Activated CD8-positive, alpha-beta memory T cell treated with anti-CD3 and anti-CD28 coated beads, Interleukin-2, amount 50 U/mL, for 24 hours (primary cell): ENCODE results near the gene ARSJ.
"Not testable (repeated sequence)": the region's sequence is repeated elsewhere in the genome, so short reads cannot be mapped to it uniquely, and the experiment has no call there.

ENCODE experiments used
- DNase-seq: peaks from one replicate; pipeline ENCODE4 v3.0.0-alpha.2; 2020; ENCODE audit errors: extremely low read depth

The ARSJ gene

DNA sequence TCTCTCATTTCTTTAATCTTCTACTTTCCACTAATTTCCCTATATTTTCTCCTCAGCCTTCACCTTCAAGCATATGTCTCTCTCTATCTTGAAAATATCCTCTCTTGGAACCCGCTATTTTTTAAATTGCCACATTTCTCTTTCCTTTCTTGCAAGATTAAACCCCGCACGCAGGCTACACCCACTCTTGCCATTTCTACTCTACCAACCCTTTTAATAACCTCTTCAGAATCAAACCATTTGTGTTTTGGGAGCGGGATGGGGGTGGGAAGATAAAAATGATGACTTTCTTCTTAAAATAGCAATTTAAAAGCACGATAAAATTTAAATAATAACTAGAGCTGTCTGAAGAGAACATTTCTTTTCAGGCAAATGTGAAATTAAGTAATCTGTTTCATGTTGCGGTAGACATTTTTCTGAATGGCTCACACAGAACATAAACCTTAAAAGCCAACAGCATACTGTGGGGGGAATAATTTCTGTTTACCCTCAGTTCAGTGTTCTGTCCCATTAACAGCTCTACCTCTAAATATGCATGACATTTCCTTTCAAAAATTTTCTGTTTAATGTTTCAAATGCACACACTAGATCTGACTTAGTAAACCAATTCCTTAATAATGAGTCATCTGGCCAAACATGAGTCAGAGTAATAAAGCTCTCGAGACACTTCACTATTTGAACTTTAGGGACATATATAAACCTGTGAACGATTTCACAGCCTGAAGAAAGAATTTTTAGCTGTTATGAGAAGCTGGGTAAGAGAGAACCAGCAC, 20.5 kb downstream of the ARSJ start:
- no peak for DNase-seq

GRCh38 chr4:113957956-113958355, 21.5 kb downstream of the ARSJ start:
- DNase-seq = no peak

DNA sequence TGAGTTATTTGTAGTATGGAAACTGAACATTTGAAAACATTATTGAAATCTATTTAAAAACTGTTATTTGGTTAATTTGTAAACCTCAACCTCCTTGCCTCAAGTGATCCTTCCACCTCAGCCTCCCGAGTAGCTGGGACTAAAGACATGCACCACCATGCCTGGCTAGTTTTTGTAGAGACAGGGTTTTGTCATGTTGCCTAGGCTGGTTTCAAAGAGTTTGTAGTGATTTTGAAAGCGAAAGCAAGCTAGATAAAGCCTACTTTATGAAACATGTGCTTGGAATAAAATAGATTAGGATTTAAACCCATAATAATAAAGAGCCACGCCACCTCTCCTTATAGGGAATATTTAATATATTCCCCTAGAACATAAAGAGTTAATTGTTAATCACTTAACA, 23.5 kb downstream of the ARSJ start:
- no peak for DNase-seq

GRCh38 chr4:113955411-113955810, 24.0 kb downstream of the ARSJ start:
- DNase-seq = no peak

DNA sequence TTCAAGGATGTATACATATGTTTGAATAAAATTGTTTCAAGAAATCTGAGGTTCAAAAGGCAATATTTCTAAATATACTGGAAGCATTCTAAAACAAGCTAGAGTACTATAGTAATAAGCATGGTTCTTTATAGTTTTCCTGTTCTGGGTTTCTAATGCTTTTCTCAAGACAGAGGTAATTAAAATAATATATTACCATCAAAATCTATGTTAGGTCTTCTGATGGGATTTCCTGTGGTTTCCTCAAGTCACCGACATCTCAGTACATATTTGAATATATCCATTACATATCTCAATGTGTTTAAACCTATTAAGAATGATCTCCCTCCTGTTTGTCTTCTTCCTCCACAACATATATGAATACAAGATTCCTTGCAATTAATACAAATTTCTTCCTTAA, 25.6 kb downstream of the ARSJ start:
- DNase-seq = no peak

DNA sequence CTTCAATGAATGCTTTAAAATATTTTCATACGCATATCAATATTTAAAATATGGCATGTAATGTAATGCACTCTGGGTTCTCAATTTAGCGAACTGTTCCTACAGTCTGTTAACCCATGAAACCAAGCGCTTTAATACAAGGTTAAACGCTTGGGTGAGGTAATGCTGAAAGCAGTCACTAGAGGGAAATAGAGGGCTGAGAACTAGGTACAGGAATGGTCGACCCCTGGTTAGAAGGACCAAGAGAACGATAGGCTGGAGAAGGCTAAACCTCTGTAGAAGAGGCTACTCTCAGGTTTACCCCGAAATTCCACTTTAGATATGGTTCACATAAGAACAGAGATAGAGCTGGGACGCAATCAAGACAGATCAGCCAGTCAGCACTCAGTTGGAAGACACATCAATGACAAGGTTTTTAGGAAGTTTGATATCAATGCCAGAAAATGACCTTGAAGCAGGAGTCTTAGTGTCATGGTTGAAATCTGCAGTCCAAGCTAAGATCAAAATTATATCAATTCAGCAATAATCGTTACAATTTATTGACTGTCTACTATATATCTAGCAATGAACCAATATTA, 26.9 kb downstream of the ARSJ start:
- DNase-seq = no peak

DNA sequence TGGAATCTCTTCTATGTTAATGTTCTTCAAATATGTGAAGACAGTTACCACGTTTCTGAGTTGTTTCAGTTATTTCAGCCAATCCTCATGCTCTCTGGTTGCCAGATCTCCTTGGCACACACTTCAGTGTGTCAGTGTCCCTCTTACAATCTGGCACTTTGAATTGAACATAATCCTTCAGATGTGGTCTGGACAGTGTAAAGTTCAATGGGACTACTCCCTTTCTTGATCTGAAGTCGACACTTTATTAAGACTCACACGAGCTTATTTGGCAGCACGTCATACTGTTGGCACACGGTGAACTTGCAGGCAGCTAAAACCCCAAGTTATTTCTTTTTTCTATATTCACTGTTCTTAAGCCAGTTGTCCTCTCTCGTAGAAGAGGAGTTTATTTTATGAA, 28.2 kb downstream of the ARSJ start:
- DNase-seq = no peak

- DNase-seq = no peak
Measured at GRCh38 chr4:113950207-113950606, 29.2 kb downstream of the ARSJ start.

DNA sequence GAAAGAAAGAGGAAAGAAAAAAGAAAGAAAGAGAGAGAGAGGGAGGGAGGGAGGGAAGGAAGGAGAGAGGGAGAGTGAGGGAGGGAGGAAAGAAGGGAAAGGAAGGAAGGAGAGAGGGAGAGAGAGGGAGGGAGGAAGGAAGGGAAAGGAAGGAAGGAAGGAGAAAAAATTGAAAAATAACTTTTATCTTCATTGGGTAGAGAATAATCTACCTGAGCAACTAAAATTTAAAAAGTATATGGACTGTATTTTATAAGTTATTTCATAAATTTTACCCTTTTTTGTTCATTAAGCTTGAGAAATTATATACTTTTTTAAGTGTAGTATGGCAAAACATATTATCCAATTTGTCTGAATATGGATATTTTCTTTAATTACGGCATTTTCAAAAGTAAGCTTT, 32.0 kb downstream of the ARSJ start:
- DNase-seq = no peak

GRCh38 chr4:113945906-113946305, 33.5 kb downstream of the ARSJ start:
- no peak for DNase-seq

DNA sequence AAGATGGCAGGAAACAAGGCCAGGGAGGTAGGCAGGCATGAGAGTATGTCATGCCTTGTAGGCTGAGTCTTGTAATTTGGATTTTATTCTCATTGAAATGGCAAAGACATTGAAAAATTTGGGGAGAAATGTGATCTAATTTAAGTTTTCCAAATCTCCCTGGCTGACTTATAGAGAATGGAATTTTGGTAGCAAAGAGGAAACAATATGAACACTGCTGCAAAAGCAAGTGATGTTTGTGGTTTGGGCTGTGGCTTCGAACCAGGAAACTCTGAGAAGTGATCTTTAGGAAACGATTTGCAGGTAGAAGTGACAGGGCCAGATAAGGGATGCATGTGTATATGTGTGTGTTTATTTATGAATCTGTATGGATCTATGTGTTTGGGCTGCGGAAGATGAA, 35.6 kb downstream of the ARSJ start:
- DNase-seq = no peak

DNA sequence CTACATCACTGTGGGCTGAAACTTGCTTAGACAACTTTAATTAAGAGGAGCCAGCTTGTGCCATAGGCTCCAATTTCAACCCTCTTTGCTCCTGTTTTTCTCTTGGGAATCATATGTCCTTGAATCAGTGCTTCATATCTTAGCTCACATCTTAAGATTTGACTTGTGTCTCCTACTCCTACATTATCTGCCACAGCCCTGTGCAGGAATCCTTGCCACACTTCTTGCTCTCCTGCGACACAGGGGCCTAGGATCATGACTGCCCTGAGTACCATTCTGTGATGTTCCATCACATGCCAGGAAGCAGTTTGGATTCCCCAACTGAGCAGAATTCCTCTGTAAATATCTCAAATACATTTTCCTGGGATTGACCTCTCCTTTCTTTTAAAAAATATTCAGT, 36.4 kb downstream of the ARSJ start:
- DNase-seq = no peak

GRCh38 chr4:113941836-113942235, 37.6 kb downstream of the ARSJ start:
- no peak for DNase-seq

- not testable (repeated sequence) for DNase-seq
Measured at GRCh38 chr4:113940103-113940502, 39.3 kb downstream of the ARSJ start.

- DNase-seq = no peak
Measured at GRCh38 chr4:113935190-113935589, 44.3 kb downstream of the ARSJ start.

DNA sequence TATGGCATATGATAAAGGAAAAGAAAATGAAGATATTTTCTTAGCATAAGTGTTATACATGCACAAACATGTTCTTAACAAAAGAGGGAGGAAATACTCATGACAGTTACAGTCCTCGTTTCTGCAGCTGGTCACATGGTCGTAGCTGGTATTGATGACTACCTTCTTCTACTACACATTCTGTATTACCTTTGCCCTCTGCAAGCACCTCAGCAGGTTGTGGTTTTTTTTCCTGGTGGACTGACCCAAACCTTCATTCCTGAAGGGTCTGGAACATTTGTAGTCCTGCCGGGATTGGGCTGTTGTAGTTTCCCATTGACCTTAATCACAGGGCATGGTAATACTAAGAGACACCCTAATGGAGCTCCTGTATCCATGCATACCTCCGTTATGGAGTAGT, 54.7 kb downstream of the ARSJ start:
- not testable (repeated sequence) for DNase-seq

- no peak for DNase-seq
Measured at GRCh38 chr4:113921089-113921794, 58.2 kb downstream of the ARSJ start.

DNA sequence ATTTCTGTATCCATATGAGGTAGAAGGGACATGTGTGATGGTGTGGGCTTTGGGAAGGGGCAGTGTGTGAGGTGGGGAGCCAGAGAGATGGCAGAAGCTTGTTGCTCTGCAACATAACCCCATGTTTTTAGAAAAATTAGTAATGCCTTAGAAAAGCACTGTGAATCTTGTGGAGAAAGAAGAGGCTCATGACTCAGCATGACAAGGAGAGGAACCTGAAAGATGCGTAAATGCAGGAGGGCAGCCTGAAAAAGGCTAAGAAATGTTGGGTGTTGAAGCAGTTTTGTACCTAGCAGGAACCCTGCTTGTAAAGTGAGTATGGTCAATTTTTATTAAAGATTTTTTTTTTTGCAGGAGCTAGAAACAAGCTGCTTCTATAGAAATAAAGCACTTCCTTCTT, 59.8 kb downstream of the ARSJ start:
- DNase-seq = no peak

GRCh38 chr4:113919145-113919544, 60.3 kb downstream of the ARSJ start:
- no peak for DNase-seq

GRCh38 chr4:113908829-113909228, 70.6 kb downstream of the ARSJ start:
- no peak for DNase-seq

- no peak for DNase-seq
Measured at GRCh38 chr4:113907559-113907958, 71.9 kb downstream of the ARSJ start.

DNA sequence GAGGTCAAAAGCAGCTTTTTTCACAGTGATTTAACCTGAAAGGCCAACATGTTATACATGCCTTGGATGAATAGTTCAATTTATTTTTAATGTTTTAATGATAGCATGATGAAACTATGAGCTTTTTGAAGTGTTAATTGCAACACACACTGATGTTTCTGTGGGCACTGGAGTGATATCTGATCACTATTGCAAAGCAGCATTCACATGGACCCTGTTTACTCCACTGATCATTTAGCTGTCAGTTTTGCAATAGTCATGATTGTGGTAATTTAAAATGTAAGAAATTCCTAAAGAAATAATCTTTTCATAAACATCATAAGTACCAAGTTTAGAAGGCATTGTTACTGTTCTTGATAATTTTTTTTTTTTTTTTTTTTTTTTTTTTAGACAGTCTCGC, 74.1 kb downstream of the ARSJ start:
- no peak for DNase-seq

GRCh38 chr4:113904877-113905276, 74.6 kb downstream of the ARSJ start:
- DNase-seq = no peak
